Fibroblast of skin of left biceps (primary cell): ENCODE measurements around the gene GLRX.
"Not testable (repeated sequence)": the region's sequence is repeated elsewhere in the genome, so short reads cannot be mapped to it uniquely, and the experiment has no call there.

Experiments used
- DNase-seq, 2 experiments: peaks; one replicate each; pipeline ENCODE4 v3.0.0-alpha.2; 2013; ENCODE audit warnings: low read depth in 2 of 2

Gene GLRX

GRCh38 chr5:95852567-95852966 lies 30.0 kb upstream of the GLRX start:
- no peak for DNase-seq

- DNase-seq: not testable (repeated sequence)
Observed at GRCh38 chr5:95851141-95851540, 28.6 kb upstream of the GLRX start.

- DNase-seq: no peak
Observed at GRCh38 chr5:95850391-95850894, 27.9 kb upstream of the GLRX start.

GRCh38 chr5:95848701-95849100 lies 26.2 kb upstream of the GLRX start:
- DNase-seq: no peak

GRCh38 chr5:95847261-95847592 lies 24.7 kb upstream of the GLRX start:
- no peak for DNase-seq

GRCh38 chr5:95846554-95847260 lies 24.2 kb upstream of the GLRX start:
- DNase-seq: no peak

GRCh38 chr5:95845391-95845790 lies 22.9 kb upstream of the GLRX start:
- no peak for DNase-seq

- no peak for DNase-seq
Observed at GRCh38 chr5:95843733-95844223, 21.3 kb upstream of the GLRX start.

- DNase-seq: no peak
Observed at GRCh38 chr5:95842854-95843544, 20.5 kb upstream of the GLRX start.

GRCh38 chr5:95841914-95842812 lies 19.6 kb upstream of the GLRX start:
- no peak for DNase-seq

- no peak for DNase-seq
Observed at GRCh38 chr5:95840956-95841705, 18.6 kb upstream of the GLRX start.

- no peak for DNase-seq
Observed at GRCh38 chr5:95839658-95840057, 17.1 kb upstream of the GLRX start.

GRCh38 chr5:95838556-95838955 lies 16.0 kb upstream of the GLRX start:
- no peak for DNase-seq

- no peak for DNase-seq
Observed at GRCh38 chr5:95838001-95838520, 15.5 kb upstream of the GLRX start.

- no peak for DNase-seq
Observed at GRCh38 chr5:95837492-95837891, 15.0 kb upstream of the GLRX start.

GRCh38 chr5:95836971-95837370 lies 14.4 kb upstream of the GLRX start:
- not testable (repeated sequence) for DNase-seq

GRCh38 chr5:95836544-95836943 lies 14.0 kb upstream of the GLRX start:
- no peak for DNase-seq

- no peak for DNase-seq
Observed at GRCh38 chr5:95835682-95836385, 13.3 kb upstream of the GLRX start.

GRCh38 chr5:95832664-95833063 lies 10.1 kb upstream of the GLRX start:
- no peak for DNase-seq

- no peak for DNase-seq
Observed at GRCh38 chr5:95830226-95830625, 7.7 kb upstream of the GLRX start.

- DNase-seq: no peak
Observed at GRCh38 chr5:95827892-95828246, 5.3 kb upstream of the GLRX start.
